Kidney epithelial cell (primary cell): ENCODE measurements around the gene LDLRAP1. TPM values are rescaled to one million over a fixed set of nuclear protein-coding genes. Genes with fewer than 3 reads are reported as not detected.
A peak's percentile ranks its signal among the peaks of the same experiment; 100 is the strongest.

Experiments
- DNase-seq: peaks from one replicate; pipeline ENCODE4 v3.0.0-alpha.2; 2010; ENCODE audit warnings: low read depth
- H3K27me3 ChIP-seq: 2 replicates; pipeline ENCODE4 v1.6.0; 2011; ENCODE audit warnings: low read length; ENCODE audit not compliant: control insufficient read depth, insufficient read depth
- H3K36me3 ChIP-seq: 2 replicates; pipeline ENCODE4 v1.5.1; 2011; ENCODE audit warnings: low read length; ENCODE audit not compliant: control insufficient read depth, insufficient read depth
- H3K4me3 ChIP-seq: 2 replicates; pipeline ENCODE4 v1.5.1; 2011; ENCODE audit warnings: low read depth, mild to moderate bottlenecking, control low read depth, low read length
- CTCF ChIP-seq: IDR thresholded peaks from 2 replicates; pipeline ENCODE4 v1.5.1; 2011; ENCODE audit warnings: mild to moderate bottlenecking, moderate library complexity, low read length, control low read depth, inconsistent platforms; ENCODE audit not compliant: insufficient read depth, poor library complexity, severe bottlenecking
- total RNA-seq: library from RNA; depleted of rRNA; stranded (reverse); fragments of >200 nt; gene quantifications from 2 replicates; pipeline ENCODE4 v1.2.3, GENCODE V29; 2015

Gene LDLRAP1
- total RNA-seq, 1 donor from 2014 or later = 7.5 TPM

DNA sequence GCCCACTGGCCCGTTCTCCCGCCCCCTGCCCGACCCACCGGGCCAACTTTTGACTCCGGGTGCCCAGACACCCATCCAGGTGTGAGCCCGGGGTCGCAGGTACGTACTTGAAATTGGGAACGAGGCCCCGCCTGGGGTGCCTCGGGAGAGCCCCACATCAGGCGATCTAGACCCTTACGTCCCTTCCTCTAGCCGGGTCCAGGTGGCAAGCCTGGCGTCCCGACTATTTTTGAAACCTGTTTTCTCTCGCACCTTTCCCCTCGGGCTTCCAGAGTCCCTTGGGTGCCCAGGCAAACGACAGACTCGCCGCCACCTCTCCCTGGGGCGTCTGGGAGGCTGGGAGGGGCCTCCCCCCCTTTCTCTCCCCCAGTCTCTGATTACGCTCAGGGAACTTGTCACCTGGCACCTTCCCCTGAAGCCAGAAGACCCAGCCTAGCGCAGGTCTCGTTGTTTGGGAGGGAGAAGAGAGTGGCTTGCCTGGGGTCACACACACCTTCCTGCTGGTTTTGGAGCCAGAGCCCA lies 898 bp downstream of the LDLRAP1 start:
- Histone ChIP-seq H3K27me3 (peaks cover 4% of the 10 kb centered on the region), H3K4me3 (peak overlapping the region; percentile 67), H3K36me3 (no peaks in the 10 kb centered on the region)
- TF ChIP-seq CTCF = no peak
- DNase-seq = no peak

DNA sequence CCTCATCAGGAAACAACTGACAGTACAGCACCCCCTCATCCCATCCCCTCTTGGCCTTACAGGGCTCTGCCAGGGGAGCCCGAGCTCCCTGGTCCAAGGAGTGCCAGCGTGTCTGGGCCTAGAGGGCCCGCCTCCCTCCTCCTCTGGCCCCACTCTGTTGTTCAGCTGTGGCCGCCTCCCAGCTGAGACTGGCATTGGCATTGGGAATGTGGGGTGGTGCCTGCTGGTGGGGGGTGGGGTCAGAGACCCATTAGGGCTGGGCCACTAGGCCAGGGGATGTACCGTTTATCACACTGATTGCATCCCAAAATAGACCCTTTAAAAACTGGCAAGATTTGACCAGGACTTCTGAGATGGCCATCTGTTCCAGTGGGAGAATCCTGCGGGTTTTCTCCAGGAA lies 1.4 kb downstream of the LDLRAP1 start:
- Histone ChIP-seq H3K4me3 (no peak overlapping the region), H3K36me3 (no peaks in the 10 kb centered on the region), H3K27me3 (peaks cover 4% of the 10 kb centered on the region)
- TF ChIP-seq CTCF = no peak
- no peak for DNase-seq

DNA sequence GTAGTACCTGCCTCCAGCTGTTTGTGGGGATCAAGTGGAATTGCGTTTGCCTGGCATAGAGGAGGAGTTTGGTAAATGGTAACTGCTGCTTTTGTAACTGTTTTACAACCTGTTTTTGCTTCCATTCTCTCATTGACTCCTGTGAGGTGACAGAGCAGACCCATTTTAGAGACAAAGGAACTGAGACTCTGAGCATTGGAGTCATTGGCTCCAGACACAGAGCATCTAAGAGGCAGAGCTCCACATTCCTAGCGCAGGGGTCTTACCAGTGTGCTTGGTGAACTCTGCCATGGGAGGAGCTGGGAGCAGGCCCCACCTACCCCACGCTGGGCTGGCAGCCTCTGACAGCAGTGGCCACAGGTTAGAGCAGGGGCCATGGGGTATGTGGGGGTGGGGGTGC lies 2.4 kb downstream of the LDLRAP1 start:
- TF ChIP-seq CTCF = no peak
- Histone ChIP-seq H3K4me3 (no peak overlapping the region), H3K36me3 (no peaks in the 10 kb centered on the region), H3K27me3 (peaks cover 3% of the 10 kb centered on the region)
- DNase-seq = no peak

- no peak for DNase-seq
- Histone ChIP-seq H3K27me3 (peaks cover 2% of the 10 kb centered on the region), H3K4me3 (no peak overlapping the region), H3K36me3 (no peaks in the 10 kb centered on the region)
- TF ChIP-seq CTCF = no peak
Measured at GRCh38 chr1:25546193-25546592, 2.8 kb downstream of the LDLRAP1 start.

DNA sequence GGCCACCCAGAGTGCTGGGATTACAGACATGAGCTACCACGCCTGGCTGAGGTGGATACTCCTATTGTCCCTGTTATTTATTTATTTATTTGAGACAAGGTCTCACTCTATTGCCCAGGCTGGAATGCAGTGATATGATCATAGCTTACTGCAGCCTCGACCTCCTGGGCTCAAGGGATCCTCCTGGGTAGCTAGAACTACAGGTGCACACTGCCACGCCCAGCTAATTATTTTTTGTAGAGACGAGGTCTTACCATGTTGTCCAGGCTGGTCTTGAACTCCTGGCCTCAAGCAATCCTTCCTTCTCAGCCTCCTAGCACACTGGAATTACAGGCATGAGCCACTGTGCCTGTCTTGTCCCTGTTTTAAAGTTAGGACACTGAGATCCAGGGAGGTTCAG lies 5.2 kb downstream of the LDLRAP1 start:
- TF ChIP-seq CTCF = no peak
- H3K27me3 ChIP-seq = no peaks in the 10 kb centered on the region
- no peaks in the 10 kb centered on the region for H3K36me3 ChIP-seq
- DNase-seq = no peak
- no peak overlapping the region for H3K4me3 ChIP-seq

- H3K36me3 ChIP-seq = no peaks in the 10 kb centered on the region
- H3K4me3 ChIP-seq = no peak overlapping the region
- peak; percentile 85 for DNase-seq
- no peak for TF ChIP-seq CTCF
- no peaks in the 10 kb centered on the region for H3K27me3 ChIP-seq
Measured at GRCh38 chr1:25549273-25550154, 6.1 kb downstream of the LDLRAP1 start.
